ENCODE measurements around the gene IGLON5.

IGLON5 gene

DNA sequence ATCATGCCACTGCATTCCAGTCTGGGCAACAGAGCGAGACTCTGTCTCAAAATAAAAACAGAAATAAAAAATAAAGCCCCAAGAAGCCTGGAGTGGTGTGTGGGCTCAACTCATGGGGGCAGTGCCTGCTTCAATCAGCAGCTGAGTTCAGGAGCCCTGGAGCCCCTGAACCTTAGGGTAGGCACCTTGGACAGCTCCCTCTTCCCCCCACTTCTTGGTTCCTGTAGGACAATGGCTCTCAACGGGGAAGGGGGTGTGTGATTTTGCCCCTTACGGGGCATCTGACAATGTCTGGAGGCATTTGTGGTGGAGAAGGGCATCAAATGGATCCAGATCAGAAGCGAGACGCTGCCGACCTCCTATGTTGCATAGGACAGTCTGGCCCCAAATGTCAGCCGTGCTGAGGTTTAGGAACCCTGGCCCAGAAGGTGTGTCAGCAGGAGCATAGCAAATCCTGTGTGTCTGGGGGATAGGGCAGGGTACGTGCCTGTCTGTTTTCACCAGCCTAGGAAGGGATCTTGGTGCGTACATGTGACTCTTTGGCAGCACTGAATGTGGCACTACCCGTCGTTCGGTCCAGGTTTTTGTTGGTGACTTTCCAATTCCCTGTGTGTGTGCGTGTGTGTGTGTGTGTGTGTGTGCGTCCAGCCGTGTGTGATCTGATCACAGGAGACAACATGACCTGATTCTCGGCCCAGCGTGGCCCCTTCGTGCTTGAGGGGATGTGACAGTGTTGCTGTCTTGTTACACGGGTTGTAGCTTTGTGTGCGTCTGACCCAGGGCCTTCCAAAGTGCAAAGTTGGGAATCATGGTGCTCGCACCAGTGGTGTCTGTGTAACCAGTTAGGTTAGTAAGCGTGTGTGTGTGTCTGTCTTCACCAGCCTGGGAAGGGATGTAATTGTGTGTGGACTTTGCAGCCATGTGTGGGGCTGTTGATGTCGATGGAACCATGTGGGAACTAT lies 7.5 kb downstream of the IGLON5 start:
- DNase-seq: peak in 1 of 2 experiments; percentile 14

DNA sequence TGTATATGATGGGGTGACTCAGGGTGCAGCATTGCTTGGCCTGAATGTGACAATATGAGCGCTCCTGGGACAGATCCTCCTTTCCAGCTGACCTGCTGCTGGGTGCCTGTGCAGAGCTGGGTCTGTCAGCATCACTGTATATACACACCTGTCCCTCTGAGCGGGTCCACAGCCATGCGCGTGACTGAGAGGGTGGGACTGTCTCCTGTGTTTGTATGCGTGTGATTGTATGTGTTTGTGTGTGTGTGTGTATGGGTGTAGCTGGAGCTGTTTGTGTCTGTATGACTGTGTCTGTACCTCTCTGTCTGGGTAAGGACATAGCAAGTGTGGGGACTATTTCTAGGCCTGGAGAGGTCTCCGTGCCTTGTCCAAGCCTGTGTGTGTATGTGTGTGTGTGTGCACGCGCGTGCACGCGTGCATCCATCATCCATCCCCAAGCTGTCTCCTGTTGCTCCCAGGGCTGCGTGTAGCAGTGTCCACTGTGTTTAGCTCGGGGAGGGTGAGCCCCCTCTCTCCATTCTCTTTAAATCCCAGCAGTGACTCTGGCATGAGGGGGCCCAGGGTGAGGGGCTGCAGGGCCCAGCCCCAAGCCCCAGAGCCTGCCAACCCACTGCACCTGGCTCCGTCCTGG lies 8.3 kb downstream of the IGLON5 start:
- DNase-seq: no peak

DNA sequence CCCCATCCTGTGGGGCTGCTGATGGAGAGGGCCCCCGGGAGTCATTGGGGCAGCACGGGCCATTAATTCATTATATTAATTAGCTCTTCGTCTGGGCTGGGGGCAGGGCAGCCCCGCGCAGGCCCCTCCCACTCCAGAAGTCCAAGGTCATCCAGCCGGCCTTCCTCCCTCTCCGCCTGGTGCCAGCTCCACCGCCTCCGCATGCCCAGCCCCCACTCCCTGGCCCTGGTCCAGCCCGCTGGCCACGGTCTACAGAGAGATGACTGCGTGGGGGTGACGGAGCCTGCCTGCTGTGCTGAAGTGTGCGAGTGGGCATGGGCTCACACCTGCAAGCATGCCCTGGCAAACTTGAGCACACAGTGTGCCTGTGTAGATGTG lies 8.8 kb downstream of the IGLON5 start:
- DNase-seq: no peak

DNA sequence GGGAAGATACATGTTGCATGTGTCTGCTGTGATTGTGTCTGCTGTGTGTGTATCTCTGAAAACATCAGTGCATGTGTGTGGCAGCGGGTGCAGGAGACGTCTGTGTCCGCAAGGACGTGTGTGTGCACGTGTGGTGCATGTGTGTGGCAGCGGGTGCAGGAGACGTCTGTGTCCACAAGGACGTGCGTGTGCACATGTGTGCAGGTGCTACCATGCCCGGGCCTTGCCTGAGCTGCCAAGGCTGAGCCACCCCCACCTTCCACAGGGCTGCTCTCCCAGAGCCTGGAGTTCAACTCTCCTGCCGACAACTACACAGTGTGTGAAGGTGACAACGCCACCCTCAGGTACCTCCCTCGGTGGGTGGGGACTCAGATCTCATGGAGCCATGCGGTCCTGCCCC lies 10.4 kb downstream of the IGLON5 start:
- DNase-seq: no peak

DNA sequence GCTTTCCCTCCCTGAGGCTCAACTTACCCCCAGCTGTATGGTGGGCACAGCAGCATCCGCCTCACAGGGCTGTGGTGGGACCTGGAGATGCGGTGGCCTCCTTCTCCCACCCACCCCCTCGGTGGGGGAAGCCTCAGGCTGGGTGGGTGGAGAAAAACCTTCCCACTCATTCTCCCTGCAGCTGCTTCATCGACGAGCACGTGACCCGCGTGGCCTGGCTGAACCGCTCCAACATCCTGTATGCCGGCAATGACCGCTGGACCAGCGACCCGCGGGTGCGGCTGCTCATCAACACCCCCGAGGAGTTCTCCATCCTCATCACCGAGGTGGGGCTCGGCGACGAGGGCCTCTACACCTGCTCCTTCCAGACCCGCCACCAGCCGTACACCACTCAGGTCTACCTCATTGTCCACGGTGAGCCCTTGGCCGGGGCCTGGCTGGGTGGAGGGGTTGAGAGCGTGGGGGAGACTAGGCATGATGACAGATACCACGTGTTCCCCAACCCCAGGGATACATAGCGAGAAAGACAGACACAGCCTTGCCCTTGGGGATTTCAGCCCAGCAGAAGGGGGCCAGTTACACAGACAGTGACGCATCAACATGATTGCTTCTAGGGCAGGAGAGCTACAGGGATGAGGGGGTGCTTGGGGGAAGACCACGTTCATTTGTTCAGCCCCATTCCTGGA lies 12.2 kb downstream of the IGLON5 start:
- no peak for DNase-seq

DNA sequence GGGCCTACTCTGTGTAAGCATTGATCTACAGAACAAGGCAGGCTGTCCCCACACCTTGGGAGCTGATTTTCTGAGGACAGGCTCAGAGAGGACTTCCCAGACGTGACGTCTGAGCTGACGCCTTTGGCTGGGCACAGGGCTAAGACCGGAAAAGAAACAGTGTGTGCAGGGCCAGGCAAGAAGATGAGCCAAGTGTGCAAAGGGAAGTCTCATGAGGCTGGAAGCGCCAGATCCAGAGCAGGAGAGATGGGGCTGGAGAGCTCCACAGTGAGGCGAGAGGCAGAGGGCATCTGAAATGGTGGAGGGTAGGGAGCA lies 12.7 kb downstream of the IGLON5 start:
- DNase-seq: no peak

DNA sequence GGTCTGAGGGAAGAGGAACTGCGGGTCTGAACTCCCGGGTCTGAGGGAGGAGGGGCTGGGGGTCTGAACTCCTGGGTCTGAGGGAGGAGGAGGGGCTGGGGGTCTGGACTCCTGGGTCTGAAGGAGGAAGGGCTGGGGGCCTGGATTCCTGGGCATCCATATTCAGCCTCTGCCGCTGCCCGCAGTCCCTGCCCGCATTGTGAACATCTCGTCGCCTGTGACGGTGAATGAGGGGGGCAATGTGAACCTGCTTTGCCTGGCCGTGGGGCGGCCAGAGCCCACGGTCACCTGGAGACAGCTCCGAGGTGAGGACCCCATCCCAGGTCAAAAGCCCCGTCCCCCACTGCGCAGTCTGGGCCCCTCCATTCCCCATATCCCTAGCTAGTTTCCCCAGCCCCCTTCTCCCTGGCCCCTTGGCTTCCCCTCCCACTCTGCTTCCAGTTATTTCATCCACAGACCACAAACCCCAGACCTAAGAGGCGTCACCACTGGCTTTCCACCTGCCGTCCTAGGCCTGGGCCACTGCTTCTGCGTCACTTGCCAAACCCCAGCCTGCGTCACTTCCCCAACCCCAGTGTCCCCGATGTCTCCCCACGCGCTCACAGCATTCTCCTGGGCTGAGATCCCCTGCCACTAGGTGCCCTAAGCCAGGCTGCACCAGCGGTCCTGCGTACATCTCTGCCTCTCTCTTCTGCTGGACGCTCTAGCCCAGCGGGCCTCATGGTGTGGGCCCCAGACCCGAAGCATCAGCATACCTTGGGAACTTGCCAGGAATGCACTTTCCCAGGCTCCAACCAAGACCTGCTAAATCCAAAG lies 13.9 kb downstream of the IGLON5 start:
- DNase-seq: no peak

DNA sequence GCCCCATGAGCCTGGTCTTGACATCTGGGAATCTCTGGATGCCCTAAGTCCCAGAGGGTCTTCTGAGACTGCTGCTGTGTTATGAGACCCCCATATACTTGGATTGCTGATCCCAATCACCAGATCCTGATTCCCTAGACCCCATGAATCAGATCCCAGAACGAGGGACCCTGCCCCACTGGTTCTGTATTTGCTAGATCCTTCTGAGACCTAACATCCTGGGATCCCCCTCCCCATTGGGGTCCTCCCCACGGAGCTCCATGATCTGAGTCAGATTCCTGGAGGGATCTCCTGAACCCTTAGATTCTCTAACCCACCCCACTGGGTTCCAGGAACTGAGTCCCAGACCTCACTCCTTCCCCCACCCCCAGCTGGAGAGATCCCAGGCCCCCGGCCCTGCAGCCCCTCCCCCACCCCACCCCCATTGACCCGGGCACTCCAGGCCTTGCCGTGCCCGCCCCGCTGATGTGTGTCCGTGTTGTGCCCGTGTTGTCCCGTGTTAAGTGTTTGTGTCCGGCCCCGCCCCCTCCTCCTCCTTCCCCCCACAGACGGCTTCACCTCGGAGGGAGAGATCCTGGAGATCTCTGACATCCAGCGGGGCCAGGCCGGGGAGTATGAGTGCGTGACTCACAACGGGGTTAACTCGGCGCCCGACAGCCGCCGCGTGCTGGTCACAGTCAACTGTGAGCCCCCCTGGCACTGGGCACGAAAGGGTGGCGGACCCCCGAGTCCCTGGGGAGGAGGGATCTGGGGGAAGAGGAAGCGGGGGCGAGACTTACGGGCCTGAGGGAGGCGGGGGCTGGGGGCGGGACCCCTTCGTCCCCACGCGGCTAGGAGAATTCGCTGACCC lies 15.0 kb downstream of the IGLON5 start:
- DNase-seq: no peak

DNA sequence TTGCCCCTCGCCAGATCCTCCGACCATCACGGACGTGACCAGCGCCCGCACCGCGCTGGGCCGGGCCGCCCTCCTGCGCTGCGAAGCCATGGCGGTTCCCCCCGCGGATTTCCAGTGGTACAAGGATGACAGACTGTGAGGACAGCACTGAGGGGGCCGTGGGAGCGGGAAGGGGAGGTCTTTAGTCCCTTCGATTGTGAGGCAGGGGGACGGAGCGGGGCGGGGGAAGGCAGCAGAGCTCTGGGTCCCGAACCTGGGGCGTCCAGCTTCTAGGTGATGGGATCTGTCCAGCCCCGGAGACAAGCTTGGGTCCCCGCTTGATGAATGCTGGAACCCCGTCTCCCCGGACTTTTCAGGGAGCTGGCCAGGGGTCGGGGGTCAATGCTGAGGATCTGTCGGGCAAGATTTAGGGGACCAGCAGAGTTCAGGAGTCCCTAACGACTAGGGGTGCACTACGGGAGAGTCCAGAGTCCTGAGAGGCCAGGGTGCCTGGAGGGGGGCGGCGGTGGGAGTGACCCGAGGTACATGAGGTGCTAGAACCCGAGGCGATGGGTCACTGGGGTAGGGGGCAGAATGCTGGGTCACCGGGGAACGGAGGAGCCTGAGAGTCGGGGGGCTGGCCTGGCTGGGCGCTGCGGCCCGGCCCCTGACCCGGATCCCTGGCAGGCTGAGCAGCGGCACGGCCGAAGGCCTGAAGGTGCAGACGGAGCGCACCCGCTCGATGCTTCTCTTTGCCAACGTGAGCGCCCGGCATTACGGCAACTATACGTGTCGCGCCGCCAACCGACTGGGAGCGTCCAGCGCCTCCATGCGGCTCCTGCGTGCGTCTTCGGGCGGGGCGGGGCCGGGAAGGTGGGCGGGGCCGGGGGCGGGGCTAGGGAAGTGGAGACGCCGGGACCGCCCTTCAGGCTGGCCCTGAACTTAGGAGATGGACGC lies 15.9 kb downstream of the IGLON5 start:
- DNase-seq: peak; percentile 8 to 24

DNA sequence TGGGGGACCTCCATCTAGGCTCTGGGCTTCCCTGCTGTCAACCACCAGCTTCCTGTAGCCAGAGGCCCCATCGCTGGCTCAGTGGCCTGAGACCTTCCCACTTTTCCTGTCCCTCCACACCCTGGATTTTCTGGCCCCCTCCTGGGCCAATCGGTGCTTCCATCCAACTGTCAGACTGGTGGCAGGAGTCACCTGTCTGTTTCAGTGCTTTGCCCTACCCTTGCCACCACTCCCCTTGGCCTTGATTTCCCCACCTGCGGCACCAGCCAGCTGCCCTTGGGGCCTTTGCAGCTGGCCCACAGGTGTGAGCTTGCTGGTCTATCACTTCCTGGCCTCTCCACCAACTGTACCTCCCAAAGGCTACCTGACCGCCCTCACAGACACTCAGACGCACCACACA lies 18.0 kb downstream of the IGLON5 start:
- DNase-seq: no peak

DNA sequence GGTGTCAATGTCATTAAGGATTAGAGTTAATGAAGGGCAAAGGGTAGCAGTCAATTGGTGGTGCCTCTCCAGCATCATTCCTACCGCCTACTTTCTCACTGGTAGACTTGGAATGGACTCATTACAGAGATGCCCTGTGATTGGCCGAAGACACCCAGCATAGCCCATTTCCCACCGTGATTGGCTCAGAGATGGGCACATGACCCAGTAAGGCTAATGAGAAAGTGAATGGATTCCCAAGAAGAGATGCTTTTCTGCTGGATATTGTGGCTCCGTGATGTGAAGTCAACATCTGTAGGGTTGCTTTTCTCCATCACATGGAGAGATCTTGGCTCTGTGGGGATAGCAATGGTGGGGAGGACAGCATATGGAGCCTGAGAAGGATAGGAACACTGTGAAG lies 18.9 kb downstream of the IGLON5 start:
- DNase-seq: no peak

DNA sequence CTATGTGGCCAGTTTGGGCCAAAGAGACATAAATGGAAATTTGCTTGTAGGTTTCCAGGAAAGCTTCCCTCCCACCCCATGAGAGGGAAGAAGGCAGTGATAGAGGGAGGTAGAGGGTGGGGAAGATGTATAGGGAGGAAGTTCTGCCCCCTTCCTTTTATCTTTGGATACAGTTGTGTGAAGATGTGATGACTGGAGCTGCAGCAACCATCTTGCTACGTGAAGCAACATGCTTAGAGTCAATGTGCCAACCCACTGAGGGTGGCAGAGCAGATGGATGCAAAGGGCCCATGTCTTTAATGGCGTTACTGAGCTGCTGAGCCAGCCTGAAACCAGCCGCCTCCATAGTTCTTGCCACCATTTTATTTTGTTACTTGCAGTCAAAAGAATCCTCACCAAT lies 19.7 kb downstream of the IGLON5 start:
- DNase-seq: no peak

DNA sequence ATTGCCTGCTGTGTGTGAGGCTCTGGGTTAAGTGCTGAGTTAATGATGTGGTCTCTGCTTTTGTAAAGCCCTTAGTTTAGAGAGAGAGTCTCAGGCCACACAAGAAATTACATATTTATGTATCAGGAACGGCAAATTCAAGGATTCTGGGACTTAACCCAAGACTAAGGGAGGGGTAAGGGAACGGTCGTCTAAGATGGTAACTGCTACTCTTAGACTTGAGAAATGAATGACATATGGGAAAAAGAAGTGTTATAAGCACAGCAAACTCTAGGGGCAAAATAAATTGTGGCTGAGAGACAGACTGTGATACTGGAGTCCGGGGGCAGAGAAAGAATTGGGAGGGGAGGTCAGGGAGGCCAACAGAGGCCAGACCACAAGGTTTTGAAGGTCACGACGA lies 20.3 kb downstream of the IGLON5 start:
- no peak for DNase-seq

DNA sequence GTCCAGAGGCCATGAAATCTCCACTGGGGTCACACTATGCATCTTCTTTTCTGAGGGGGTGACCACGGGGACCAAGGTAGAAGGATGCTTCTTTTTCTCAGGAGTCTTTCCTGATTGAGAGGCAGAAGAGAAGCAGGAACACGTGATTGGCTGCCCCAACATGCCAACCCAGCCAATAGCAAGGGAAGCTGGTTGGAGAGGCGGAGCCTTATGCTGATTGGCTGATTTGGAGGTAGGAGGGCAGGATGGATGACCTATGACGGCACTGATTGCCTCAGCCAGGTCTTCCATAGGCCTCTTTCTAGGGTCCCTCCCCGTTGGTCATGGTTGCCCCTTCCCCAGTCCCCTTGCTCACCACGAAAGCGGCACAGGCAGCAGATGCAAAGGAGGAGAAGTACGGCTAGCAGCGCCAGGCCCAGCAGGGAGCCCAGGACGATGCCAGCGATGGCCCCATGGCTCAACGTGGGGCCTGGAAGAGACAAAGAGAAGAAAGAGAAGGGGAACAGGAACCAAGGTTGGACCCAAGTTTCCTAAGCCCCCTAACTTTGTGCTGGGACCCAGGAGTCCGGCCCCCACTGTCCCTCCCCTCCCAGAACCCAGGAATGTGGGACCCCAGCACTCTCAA lies 22.5 kb downstream of the IGLON5 start:
- no peak for DNase-seq

DNA sequence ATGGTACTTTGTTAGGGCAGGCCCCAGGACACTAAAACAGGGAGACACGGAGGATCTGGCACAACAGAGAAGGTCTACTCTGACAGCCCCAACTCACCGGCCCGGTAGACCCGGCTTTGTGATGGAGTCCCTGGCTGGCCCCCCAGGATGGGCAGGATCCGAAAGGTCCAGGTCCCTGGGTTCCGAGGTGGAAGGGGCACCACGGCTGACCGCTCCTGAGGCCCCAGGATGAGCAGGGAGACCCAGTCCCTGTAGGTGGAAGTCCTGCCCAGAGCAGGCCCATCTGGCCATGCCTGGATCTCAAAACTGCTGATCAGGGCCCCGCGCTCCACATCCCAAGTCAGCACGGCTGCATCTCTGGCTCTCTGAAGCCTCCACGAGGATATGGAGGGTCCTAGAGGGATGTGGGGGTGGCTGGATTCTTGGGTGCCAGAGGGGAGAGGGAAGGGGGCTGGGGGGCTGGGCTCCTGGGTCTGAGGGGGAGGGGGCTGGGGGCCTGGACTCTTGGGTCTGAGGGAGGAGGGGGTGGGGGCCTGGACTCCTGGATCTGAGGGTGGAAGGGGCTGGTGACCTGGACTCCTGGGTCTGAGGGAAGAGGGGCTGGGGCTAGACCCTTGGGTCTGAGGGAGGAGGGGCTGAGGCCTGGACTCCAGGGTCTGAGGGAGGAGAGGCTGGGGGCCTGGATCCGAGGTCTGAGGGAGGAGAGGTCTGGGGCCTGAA lies 25.9 kb downstream of the IGLON5 start:
- no peak for DNase-seq

DNA sequence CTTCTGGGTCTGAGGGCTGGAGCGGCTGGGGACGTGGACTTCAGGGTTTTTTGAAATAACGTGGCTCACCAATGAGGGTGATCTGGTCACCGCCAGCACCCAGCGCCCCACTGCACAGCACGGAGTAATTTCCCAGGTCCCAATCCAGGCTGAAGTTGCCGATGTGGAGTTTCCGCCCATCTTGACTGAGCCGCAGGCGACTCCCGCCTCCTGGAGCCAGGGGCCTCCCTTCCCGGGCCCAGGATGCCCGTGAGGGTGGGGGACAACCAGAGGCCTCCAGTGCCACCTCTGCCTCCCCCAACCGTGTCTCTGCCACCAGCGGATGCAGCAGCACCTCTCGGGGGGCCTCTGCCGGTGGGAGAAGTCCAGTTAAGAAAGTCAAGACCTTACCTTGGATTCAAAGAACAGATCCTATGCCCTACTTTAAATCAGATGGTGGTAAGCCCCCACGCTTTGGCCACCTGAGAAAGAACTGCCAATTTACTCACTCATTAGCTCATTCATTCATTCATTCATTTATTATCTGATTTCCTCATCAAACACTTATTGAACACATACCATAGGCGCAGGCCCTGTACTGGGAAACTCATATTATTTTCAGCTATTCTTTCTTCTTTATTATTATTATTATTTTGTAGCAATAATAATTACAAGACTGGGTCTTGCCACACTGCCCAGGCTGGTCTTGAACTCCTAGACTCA lies 26.6 kb downstream of the IGLON5 start:
- no peak for DNase-seq

DNA sequence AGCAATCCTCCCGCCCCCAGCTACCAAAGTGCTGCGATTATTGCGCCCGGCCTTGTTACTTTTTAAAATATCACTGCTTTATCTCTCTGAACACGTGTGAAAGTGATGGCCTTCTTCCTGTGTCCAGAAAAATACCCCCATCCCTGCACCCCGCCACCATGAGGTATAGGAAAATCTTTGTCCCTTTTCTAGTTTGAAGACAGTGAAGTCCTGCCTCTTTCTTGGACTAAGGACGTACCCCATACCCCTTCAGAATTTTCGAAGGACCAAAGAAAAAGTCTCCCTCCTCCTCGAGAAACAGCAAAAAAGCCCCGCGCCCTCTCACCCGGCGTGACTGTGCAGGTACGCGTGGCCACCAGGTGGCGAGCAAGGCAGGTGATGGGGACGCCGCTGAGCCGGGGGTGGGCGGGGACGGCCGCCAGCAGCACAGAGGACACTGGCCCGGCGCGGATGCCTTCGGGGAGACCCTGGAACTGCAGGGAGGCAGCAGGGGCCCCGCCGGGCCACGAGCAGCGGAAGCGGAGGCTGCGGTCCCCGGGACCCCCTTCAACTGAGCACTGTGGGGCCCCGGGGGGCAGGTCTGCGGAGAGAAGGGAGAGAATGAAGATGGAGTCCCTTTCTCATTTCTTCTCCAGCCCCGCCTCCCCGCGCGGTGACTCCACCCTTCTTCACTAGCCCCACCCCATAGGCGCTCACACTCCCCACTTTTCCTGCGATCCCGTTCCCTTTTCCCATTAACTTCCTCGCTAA lies 27.3 kb downstream of the IGLON5 start:
- peak; percentile 68 to 77 for DNase-seq

DNA sequence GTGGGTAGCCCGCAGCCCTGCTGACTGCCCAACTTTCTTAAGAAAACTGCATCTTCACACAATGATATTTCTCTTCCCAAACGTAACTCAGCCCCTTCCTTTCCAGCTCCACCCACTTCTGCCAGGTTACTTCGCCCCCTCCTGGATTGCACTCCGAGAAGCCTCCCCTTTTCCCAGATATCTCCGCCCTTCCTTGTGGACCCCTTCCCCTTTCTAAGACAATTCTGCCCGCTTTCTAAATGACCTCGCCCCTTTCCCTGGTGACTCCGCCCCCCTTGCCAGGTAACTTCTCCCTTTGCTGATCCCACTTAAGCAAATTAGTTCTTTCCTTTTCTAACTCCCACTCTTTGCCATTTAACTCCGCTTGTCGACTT lies 27.9 kb downstream of the IGLON5 start:
- DNase-seq: peak in 1 of 2 experiments; percentile 63

Data from Kasumi-1 (cell line).